H1 (cell line): ENCODE data around the gene ALDH7A1. TPM values are rescaled to one million over a fixed set of nuclear protein-coding genes. Genes with fewer than 3 reads are reported as not detected.

Source experiments
- KDM4A ChIP-seq: IDR thresholded peaks from one replicate; pipeline ENCODE4 v1.7.1; 2012; ENCODE audit warnings: low read depth, mild to moderate bottlenecking, moderate library complexity, low read length, inconsistent platforms; ENCODE audit not compliant: severe bottlenecking
- RFX5 ChIP-seq: IDR thresholded peaks from 2 replicates; pipeline ENCODE4 v1.6.1; 2011; ENCODE audit warnings: low read depth, low read length, improper control_type of control experiment, borderline replicate concordance
- SAP30 ChIP-seq: fragments of 300-600 bp; sonication (generic); IDR thresholded peaks from 2 replicates; pipeline ENCODE4 v1.7.1; 2012; ENCODE audit warnings: low read length, moderate library complexity, mild to moderate bottlenecking, inconsistent platforms; ENCODE audit not compliant: insufficient read depth, insufficient replicate concordance
- SIRT6 ChIP-seq: IDR thresholded peaks from one replicate; pipeline ENCODE4 v1.7.1; 2012; ENCODE audit warnings: low read length, inconsistent platforms
- polyA plus RNA-seq, 7 experiments: library from polyadenylated mRNA; depleted of rRNA in 3 of 7; stranded (reverse) in 5 of 7; unstranded in 2 of 7; fragments of >200 nt in 5 of 7; fragments of 200-250 nt in 2 of 7; gene quantifications; 1 replicate in 5 of 7; 2 replicates in 1 of 7; 4 replicates in 1 of 7; pipeline versions ENCODE4 v1.2.1 to v1.2.3, GENCODE V29; 2011 to 2013; ENCODE audit warnings: missing spikeins in 2 of 7, mixed read lengths in 2 of 7
- total RNA-seq: library from RNA; stranded (reverse); fragmentation: NEBNext Ultra II Directional; extraction: Animal tissue kit (Norgen Biotek cat#: 25700); gene quantifications from 2 replicates; pipeline ENCODE4 v1.2.1, GENCODE V29; 2021

ALDH7A1 gene
- total and polyA plus RNA-seq, 2 of the 8 experiments (the other 6 are each of a cell fraction or from before 2014, with no cell fraction given), result 99.6 to 225 TPM

DNA sequence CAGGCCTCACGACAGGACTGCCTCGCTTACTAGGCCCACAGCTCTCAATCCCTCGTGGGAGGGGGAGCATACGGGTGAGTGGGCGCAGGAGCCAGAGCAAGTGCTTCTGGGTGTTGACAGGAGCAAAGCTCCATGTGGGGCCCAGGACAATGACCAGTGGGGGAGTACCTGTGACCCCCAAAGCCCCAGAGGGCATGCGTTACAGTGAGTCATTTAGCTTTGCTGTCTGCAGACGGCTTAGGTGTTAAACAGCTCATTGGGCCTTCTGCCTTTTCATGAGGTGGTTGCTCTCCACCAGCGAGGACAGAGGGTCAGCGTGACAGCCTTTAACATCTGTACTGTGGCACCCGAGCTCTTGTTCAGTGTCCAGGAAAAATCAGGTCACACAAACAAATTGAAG lies 93.6 kb downstream of the ALDH7A1 start (continued):
- TF ChIP-seq SIRT6 (no peak), RFX5 (no peak), SAP30 (no peak), KDM4A (no peak)
- TF ChIP-seq, all 59 proteins: peak for 0
